Fibroblast of lung (primary cell): Measurements from ENCODE around the gene APP. TPM values are rescaled to one million over a fixed set of nuclear protein-coding genes. Genes with fewer than 3 reads are reported as not detected.
A peak's percentile ranks its signal among the peaks of the same experiment; 100 is the strongest.

ENCODE experiments used
- DNase-seq, 2 donors: peaks; one replicate each; pipeline versions ENCODE4 v3.0.0 to v3.0.0-alpha.2; 2010; ENCODE audit warnings: low read depth in 2 of 2
- H2AFZ ChIP-seq: 2 replicates; pipeline ENCODE4 v1.5.1; 2012; ENCODE audit warnings: low read length, control low read depth, inconsistent platforms
- H3K27ac ChIP-seq: 2 replicates; pipeline ENCODE4 v1.5.1; 2011; ENCODE audit warnings: low read length, control low read depth; ENCODE audit not compliant: insufficient read depth
- H3K27me3 ChIP-seq: 2 replicates; pipeline ENCODE4 v1.5.1; 2011; ENCODE audit warnings: mild to moderate bottlenecking, low read length; ENCODE audit not compliant: control insufficient read depth, insufficient read depth
- H3K36me3 ChIP-seq: 2 replicates; pipeline ENCODE4 v1.5.1; 2011; ENCODE audit warnings: low read length; ENCODE audit not compliant: control insufficient read depth, insufficient read depth
- H3K4me1 ChIP-seq: 2 replicates; pipeline ENCODE4 v1.5.1; 2011; ENCODE audit warnings: low read length; ENCODE audit not compliant: control insufficient read depth, insufficient read depth; ENCODE audit errors: extremely low read depth
- H3K4me2 ChIP-seq: 2 replicates; pipeline ENCODE4 v1.5.1; 2011; ENCODE audit warnings: low read length, control low read depth; ENCODE audit not compliant: insufficient read depth; ENCODE audit errors: extremely low read depth
- H3K4me3 ChIP-seq, 4 experiments: fragments of 200-600 bp in 1 of 4; sonication (generic) in 1 of 4; replicated peaks in 1 of 4; 2 replicates each; pipeline ENCODE4 v1.5.1; 2011 to 2016; ENCODE audit warnings: low read length in 4 of 4, low read depth in 3 of 4, mild to moderate bottlenecking in 3 of 4, control low read depth in 2 of 4, inconsistent platforms in 1 of 4, mixed read lengths in 1 of 4; ENCODE audit not compliant: insufficient read depth in 1 of 4; ENCODE audit errors: control extremely low read depth in 1 of 4
- H3K79me2 ChIP-seq: 2 replicates; pipeline ENCODE4 v1.5.1; 2012; ENCODE audit warnings: mild to moderate bottlenecking, low read length, inconsistent platforms; ENCODE audit not compliant: control insufficient read depth, insufficient read depth
- H3K9ac ChIP-seq: 2 replicates; pipeline ENCODE4 v1.5.1; 2011; ENCODE audit warnings: mild to moderate bottlenecking, low read length, control low read depth; ENCODE audit not compliant: insufficient read depth
- H3K9me3 ChIP-seq: 2 replicates; pipeline ENCODE4 v1.5.1; 2012; ENCODE audit warnings: low read depth, low read length; ENCODE audit not compliant: control insufficient read depth, insufficient read depth
- H4K20me1 ChIP-seq: 2 replicates; pipeline ENCODE4 v1.5.1; 2011; ENCODE audit warnings: low read length; ENCODE audit not compliant: control insufficient read depth, insufficient read depth; ENCODE audit errors: extremely low read depth
- CTCF ChIP-seq, 2 donors: IDR thresholded peaks in 1 of 2; conservative IDR thresholded peaks in 1 of 2; 1 replicate in 1 of 2; 2 replicates in 1 of 2; pipeline ENCODE4 v1.5.1; 2011 to 2012; ENCODE audit warnings: low read length in 2 of 2, control low read depth in 1 of 2, inconsistent platforms in 1 of 2, low read depth in 1 of 2, mild to moderate bottlenecking in 1 of 2
- EZH2 ChIP-seq: IDR thresholded peaks from 2 replicates; pipeline ENCODE4 v1.5.1; 2012; ENCODE audit warnings: low read length, control low read depth, mild to moderate bottlenecking; ENCODE audit errors: missing control alignments
- polyA plus RNA-seq, 2 donors: library from polyadenylated mRNA; depleted of rRNA in 1 of 2; stranded (reverse) in 1 of 2; unstranded in 1 of 2; fragments of >200 nt; gene quantifications; 2 replicates each; pipeline ENCODE4 v1.2.1, GENCODE V29; 2011 to 2012; ENCODE audit warnings: missing spikeins in 1 of 2
- total RNA-seq: library from RNA; depleted of rRNA; stranded (reverse); fragments of >200 nt; gene quantifications from 2 replicates; pipeline ENCODE4 v1.2.1, GENCODE V29; 2014

The APP gene
- total and polyA plus RNA-seq, 2 donors (not counting 1 experiment from before 2014, with no cell fraction given) = 633 to 1,088 TPM

- no peaks in the 10 kb centered on the region for H3K4me1 ChIP-seq
- H3K79me2 ChIP-seq = peaks cover 18% of the 10 kb centered on the region
- no peaks in the 10 kb centered on the region for H3K9me3 ChIP-seq
- TF ChIP-seq EZH2 (no peak), CTCF (conservative IDR thresholded peaks at IDR 0.05 in 1 of 2, IDR thresholded peaks at IDR 0.05 in 1 of 2; ENCODE audit: low read depth in 1 of 2, low read length in 2 of 2) (no peak)
- H4K20me1 ChIP-seq = no peaks in the 10 kb centered on the region
- H3K4me3 ChIP-seq = no peak overlapping the region
- H3K27ac ChIP-seq = no peak overlapping the region
- no peaks in the 10 kb centered on the region for H3K36me3 ChIP-seq
- no peak for DNase-seq
- H3K27me3 ChIP-seq = no peaks in the 10 kb centered on the region
- no peak overlapping the region for H3K9ac ChIP-seq
- no peak overlapping the region for H3K4me2 ChIP-seq
- H2AFZ ChIP-seq = no peak overlapping the region
Observed at GRCh38 chr21:26100573-26100972, 70.0 kb downstream of the APP start.

- Histone ChIP-seq H3K27ac (no peak overlapping the region), H3K79me2 (peaks cover 22% of the 10 kb centered on the region), H3K27me3 (no peaks in the 10 kb centered on the region), H4K20me1 (no peaks in the 10 kb centered on the region), H3K9ac (no peak overlapping the region), H3K4me2 (no peak overlapping the region), H3K36me3 (no peaks in the 10 kb centered on the region), H3K4me1 (no peaks in the 10 kb centered on the region), H3K9me3 (no peaks in the 10 kb centered on the region), H2AFZ (no peak overlapping the region), H3K4me3 (peak overlapping the region in 1 of 4 experiments; percentile 23)
- TF ChIP-seq EZH2 = no peak
- TF ChIP-seq CTCF (conservative IDR thresholded peaks at IDR 0.05 in 1 of 2, IDR thresholded peaks at IDR 0.05 in 1 of 2; ENCODE audit: low read depth in 1 of 2, low read length in 2 of 2) = no peak
- DNase-seq = peak in 1 of 2 donors; percentile 95
Observed at GRCh38 chr21:26099610-26100219, 70.9 kb downstream of the APP start.

- H3K4me3 ChIP-seq = peak overlapping the region in 1 of 4 experiments; percentile 23
- no peaks in the 10 kb centered on the region for H3K4me1 ChIP-seq
- peak; percentile 28 to 35 for DNase-seq
- H3K79me2 ChIP-seq = peaks cover 20% of the 10 kb centered on the region
- H2AFZ ChIP-seq = no peak overlapping the region
- H3K9ac ChIP-seq = no peak overlapping the region
- H3K27me3 ChIP-seq = no peaks in the 10 kb centered on the region
- no peaks in the 10 kb centered on the region for H3K9me3 ChIP-seq
- H3K27ac ChIP-seq = no peak overlapping the region
- H4K20me1 ChIP-seq = no peaks in the 10 kb centered on the region
- H3K4me2 ChIP-seq = no peak overlapping the region
- no peak for TF ChIP-seq EZH2
- no peak for TF ChIP-seq CTCF (conservative IDR thresholded peaks at IDR 0.05 in 1 of 2, IDR thresholded peaks at IDR 0.05 in 1 of 2; ENCODE audit: low read depth in 1 of 2, low read length in 2 of 2)
- H3K36me3 ChIP-seq = no peaks in the 10 kb centered on the region
Observed at GRCh38 chr21:26098772-26099397, 71.7 kb downstream of the APP start.
